HUDEP-2 (cell line): ENCODE results near the gene CDK14.

ENCODE experiments used
- DNase-seq, 76 experiments: peaks; one replicate each; lab custom pipeline; 2025; ENCODE audit not compliant: unreplicated experiment in 76 of 76; lab: John Stamatoyannopoulos, UW

CDK14 gene

GRCh38 chr7:90832726-90833125 lies 236.6 kb downstream of the CDK14 start:
- no peak for DNase-seq

GRCh38 chr7:90833443-90833842 lies 237.3 kb downstream of the CDK14 start:
- no peak for DNase-seq

GRCh38 chr7:90834771-90835170 lies 238.7 kb downstream of the CDK14 start:
- no peak for DNase-seq

- DNase-seq = no peak
Observed at GRCh38 chr7:90835861-90836260, 239.7 kb downstream of the CDK14 start.

- DNase-seq = no peak
Observed at GRCh38 chr7:90836937-90837336, 240.8 kb downstream of the CDK14 start.

- no peak for DNase-seq
Observed at GRCh38 chr7:90838799-90839198, 242.7 kb downstream of the CDK14 start.

GRCh38 chr7:90839316-90839715 lies 243.2 kb downstream of the CDK14 start:
- DNase-seq = no peak

- DNase-seq = no peak
Observed at GRCh38 chr7:90839727-90840291, 243.7 kb downstream of the CDK14 start.

- no peak for DNase-seq
Observed at GRCh38 chr7:90841759-90842429, 245.8 kb downstream of the CDK14 start.

GRCh38 chr7:90842430-90842788 lies 246.3 kb downstream of the CDK14 start:
- no peak for DNase-seq

GRCh38 chr7:90843472-90843871 lies 247.4 kb downstream of the CDK14 start:
- no peak for DNase-seq

GRCh38 chr7:90844421-90844820 lies 248.3 kb downstream of the CDK14 start:
- no peak for DNase-seq

GRCh38 chr7:90846192-90846591 lies 250.1 kb downstream of the CDK14 start:
- DNase-seq = no peak

GRCh38 chr7:90850066-90850465 lies 253.9 kb downstream of the CDK14 start:
- DNase-seq = no peak

GRCh38 chr7:90850471-90850870 lies 254.3 kb downstream of the CDK14 start:
- no peak for DNase-seq

- DNase-seq = no peak
Observed at GRCh38 chr7:90853205-90853604, 257.1 kb downstream of the CDK14 start.

- DNase-seq = no peak
Observed at GRCh38 chr7:90856351-90857070, 260.4 kb downstream of the CDK14 start.

- no peak for DNase-seq
Observed at GRCh38 chr7:90857603-90858002, 261.5 kb downstream of the CDK14 start.

GRCh38 chr7:90858546-90858945 lies 262.4 kb downstream of the CDK14 start:
- DNase-seq = no peak

GRCh38 chr7:90859521-90859920 lies 263.4 kb downstream of the CDK14 start:
- DNase-seq = no peak

GRCh38 chr7:90864088-90864487 lies 268.0 kb downstream of the CDK14 start:
- DNase-seq = no peak

GRCh38 chr7:90869335-90869734 lies 273.2 kb downstream of the CDK14 start:
- no peak for DNase-seq
